Forelimb muscle (tissue), 1 donor: ENCODE results near the gene KCNMA1. TPM values are rescaled to one million over a fixed set of nuclear protein-coding genes. Genes with fewer than 3 reads are reported as not detected.

Experiments
- DNase-seq: peaks from one replicate; pipeline ENCODE4 v3.0.0-alpha.2; 2013; ENCODE audit warnings: low read depth
- polyA plus RNA-seq: library from polyadenylated mRNA; unstranded; fragments of 120-200 nt; gene quantifications from one replicate; pipeline ENCODE4 v1.2.1, GENCODE V29; 2013; ENCODE audit not compliant: insufficient read length

Gene KCNMA1
- polyA plus RNA-seq, 1 donor: 15.1 TPM

DNA sequence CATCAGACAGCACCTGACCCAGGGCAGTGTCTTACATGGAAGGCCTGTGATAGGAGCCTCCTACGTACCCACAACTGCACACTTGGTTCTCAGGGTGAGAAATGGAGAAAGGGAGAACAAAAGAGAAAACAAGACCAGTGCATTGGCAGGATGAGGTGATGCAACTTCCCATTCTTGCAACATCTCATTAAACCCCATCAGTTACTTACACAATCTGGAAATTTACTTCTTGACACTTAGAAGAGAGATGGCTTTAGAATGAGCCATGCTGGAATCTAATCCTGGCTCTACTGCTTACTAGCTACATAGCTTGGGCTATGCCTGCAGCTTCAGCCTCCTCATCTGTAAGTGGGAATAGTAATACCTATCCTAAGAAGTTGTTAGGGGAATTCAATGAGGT, 391.7 kb downstream of the KCNMA1 start:
- DNase-seq: no peak

DNA sequence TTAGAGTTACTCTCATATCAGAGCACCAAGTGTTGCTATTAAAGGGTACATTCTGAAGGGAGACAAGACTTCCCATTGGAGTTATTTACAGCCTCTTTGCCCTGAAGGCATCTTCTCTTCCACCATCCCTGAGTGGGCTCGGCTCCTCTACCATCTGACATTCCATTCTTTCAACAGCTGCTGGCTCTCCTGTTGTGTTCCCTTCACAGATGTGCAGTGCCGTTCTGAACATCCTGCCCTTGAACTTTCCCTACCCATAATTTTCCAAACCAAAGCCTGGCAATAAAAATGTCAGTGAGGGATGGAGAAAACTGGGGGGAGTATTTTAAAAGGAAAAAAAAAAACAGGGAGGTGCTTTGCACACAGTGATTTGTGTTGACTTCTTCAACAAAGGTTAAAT, 392.9 kb downstream of the KCNMA1 start:
- no peak for DNase-seq

DNA sequence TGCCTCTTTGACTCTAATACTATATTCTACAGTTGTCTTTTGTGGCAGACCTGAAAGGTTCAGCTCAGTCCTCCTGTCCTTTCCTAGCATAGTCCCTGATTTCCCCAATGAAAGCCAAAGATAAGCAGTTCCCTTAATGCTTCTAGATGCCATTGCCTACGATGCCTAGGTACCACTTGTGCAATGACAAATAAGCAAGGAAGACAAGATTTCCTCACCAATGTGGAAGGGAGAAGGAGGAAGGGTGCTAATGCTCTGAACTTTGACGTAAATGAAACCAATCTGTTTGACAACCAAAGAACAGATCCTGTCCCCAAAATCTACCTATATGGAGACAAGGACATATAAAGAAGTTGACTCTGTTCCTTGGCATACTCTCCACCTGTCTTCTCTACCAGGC, 393.3 kb downstream of the KCNMA1 start:
- no peak for DNase-seq

DNA sequence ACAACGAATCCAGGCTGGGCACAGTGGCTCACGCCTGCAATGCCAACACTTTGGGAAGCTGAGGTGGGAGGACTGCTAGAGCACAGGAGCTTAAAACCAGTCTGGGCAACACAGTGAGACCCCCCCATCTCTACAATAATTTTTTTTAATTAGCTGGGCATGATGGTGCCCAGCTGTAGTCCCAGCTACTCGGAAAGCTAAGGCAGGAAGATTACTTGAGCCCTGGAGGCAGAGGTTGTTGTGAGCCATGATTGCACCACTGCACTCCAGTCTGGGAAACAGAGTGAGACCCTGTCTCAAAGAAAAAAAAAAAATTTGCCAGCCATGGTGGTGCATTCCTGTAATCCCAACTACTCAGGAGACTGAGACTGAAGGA, 396.3 kb downstream of the KCNMA1 start:
- no peak for DNase-seq

DNA sequence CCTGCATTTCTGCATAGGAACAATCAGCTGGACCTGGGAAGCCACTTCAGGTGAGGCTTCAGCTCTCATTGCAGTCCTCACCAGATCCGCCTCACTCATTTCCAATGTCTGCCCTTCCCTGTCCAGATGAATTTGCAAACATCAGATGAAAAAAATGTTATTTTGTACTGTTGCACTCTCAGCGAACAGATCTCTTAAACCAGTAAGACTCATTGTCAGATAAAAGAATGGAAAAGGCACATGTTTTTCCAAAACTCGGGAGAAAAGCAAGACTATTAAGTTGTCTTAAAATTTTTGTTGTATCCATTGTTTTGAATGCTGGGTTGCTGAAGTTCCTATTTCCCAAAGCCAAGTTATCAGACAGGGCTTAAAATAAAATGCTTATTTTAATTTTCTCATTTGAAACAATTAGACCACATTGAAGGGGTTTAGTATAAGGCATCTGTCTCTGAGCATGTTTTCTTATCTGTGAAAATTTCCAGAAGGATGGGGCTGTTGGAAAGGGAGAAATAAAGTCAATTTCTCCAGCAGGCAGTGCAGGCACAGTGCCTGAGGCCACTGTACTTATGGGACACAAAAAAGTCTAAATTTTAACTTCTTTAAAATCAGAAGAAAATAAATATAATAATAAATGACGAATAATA, 396.8 kb downstream of the KCNMA1 start:
- DNase-seq: no peak

DNA sequence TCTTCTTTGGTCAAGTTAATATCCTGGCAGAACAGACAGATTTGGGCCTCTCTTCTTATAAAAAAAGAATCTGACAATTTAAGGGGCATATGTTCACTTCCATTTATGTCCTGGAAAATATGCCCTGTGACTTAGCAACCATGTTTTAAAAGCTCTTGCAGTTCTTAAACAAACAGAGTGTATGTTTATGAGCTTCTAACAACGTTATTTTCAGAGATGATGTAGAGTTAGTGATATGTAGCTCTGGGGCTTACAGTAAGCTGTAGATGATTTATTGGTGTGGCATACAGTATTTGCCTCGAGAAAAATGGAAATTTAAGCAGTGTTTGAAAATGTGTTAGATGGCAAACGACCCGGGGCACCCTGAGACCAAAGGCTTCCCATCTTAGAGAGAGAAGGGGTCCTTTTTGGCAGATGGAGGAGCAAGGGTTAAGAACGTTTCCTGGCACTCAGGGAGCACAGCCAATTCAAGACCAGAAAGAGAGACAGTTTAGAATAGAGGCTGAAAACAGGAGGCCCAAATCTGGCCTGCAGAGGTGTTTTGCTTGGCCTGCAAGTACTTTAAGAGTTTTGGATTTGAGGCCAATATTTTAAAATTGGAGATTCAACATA, 397.5 kb downstream of the KCNMA1 start:
- no peak for DNase-seq

DNA sequence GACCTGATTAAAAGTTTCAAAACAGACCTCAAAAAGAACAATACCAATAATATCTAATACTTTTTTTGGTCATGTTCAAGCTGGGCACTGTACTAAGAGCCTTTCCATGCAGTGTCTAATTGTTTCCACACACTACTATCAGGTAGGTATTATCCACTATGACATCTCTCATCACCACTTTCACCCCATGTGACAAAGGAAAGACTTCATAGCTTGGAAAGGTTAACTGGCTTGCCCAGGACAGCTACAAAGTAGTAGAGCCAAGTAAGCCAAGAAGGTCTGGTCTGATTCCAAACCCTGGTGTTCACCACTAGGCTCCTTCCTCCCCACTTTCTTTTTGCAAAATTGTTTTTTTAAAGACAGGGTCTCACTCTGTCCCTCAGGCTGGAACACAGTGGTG, 400.5 kb downstream of the KCNMA1 start:
- DNase-seq: no peak

DNA sequence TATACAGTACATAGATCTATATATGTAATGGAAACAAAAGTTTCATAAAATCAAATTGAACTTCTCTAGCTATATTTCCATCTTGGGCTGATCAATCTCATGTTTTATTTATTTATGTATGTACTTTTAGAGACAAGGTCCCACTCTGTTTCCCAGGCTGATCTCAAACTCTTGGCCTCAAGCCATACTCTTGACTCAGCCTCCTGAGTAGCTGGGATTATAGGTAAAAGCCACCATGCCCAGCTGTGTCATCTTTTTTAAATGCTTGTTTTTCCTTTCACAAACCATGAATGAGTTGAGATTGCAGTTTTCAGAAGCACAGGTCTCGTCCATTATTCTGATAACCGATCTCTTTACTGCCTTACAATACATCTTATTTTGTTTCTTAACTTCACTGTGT, 400.9 kb downstream of the KCNMA1 start:
- DNase-seq: no peak

DNA sequence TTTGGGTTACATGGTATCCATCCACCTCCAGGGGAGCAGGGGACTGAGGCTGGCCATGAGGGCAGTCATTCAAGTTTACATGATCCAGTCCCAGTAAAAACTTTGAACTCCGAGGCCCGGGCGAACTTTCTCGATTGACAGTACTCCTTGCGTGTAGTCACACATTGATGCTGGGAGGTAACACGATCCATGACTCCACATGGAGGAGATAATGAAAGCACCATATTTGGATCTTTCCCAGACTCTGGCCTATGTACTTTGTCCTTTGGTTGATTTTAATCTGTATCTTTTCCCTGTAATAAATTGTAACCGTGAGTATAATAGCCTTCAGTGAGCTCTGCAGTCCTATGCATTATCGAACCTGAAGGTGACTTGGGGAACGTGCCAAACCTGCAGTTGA, 401.6 kb downstream of the KCNMA1 start:
- no peak for DNase-seq

DNA sequence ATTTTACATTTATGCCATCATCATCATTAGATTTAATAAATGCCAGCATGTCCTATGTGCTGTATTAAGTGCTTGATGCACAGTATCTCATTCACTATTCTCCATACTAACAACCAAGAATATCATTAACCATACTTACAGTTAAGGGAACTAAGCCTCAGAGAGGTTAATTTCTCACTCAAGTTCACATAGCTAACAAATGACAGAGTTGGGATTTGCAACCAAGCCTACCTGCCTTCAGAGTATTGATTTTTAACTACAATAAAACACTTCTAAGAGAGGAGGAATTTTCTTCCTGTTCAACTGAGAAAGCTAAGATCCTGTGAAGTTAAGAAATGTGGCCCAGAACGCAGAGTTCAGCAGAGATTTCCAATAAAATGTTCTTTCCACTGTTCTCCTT, 403.0 kb downstream of the KCNMA1 start:
- no peak for DNase-seq

DNA sequence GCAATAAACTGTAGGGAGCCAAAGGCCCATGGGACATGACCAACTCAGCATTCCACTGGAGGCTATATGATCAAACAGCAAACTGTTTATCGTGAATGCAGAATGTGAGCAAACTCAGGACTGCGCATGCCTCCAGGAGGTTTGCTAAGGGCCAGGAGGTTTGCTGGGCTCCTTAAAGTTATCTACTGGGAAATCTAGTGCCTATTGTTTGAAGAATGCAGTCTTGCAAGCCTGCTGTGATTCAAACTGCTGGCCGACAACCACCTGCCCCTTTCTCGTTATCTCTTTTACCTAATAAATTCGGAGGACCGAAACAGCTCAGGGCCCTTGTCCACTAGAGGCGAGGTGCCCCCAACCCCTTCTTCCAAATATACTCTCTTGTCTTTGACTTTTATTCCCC, 404.1 kb downstream of the KCNMA1 start:
- DNase-seq: no peak

DNA sequence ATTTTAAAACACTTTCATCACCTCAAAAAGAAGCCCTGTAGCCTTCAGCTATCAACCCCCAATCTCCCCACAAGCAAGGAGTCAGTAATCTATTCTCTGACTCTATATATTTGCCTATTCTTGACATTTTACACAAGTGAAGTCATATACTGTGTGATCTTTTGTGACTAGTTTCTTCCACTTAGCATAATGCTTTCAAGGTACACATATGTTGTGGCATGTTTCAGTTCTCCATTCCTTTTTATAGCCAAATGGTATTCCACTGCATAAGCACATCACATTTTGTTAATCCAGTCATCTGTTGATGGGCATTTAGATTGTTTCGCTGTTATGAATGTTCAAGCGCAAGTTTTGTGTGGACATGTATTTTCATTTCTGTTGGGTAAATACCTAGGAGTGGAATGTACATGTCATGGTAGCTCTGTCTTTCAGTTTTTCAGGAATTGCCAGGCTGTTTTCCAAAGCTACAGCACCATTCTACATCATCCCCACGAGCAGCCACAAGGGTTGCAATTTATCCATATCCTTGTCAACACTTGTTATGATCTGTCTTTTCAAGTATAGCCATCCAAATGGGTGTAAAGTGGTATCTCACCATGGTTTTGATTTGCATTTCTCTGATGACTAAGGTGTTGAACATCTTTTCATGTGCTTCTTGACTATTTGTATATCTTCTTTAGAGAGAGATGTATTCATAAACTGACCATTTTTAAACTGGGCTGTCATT, 405.6 kb downstream of the KCNMA1 start:
- no peak for DNase-seq

DNA sequence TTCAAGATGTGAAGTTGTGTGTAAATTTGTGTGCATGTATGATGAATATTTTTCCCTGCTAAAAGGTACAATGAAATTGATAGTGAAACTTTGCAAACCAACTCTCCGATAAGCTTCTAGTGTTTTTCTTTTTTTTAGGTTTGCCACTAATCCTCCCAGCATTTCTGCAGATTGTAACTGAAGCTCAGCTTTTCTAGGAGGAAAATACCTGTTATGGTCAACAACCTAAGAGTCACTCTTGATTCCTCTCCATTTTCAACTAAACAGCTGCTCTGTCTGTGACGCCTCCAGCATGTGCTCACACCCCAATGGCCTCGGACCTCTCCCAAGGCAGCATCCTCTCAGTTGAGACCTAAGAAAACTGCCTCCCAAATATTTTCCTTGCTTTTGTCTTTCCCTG, 406.2 kb downstream of the KCNMA1 start:
- no peak for DNase-seq

DNA sequence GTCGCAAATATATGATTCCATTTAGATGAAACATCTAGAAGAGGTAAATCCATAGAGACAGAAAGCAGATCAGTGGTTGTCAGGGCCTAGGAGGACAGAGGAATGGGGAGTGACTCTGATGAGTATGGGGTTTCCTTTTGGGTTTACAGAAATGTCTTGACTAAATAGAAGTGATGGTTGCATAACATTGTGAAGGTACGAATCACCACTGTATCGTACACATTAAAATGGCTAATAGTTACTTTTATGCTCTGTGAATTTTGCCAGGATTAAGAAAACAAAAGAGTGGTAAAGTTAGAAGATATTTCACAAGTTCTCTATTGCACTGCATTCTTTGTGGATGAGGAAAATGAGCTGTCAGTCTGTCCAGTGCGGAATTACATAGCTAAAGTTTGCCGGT, 407.4 kb downstream of the KCNMA1 start:
- no peak for DNase-seq

DNA sequence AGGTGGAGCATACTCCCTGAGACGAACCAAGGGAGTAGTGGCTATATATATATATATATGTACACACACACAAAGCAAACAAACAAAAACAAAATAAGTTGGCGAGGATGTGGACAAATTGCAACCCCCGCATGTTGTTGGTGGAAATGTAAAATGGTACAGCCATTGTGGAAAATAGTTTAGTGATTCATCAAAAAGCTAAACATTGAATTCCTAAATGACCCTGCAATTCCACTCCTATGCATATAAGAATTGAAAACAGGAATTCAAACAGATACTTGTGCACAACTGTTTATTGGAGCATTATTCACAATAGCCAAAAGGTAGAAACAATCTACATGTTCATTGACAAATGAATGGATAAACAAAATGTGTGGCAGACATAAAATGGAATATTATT, 407.9 kb downstream of the KCNMA1 start:
- no peak for DNase-seq

DNA sequence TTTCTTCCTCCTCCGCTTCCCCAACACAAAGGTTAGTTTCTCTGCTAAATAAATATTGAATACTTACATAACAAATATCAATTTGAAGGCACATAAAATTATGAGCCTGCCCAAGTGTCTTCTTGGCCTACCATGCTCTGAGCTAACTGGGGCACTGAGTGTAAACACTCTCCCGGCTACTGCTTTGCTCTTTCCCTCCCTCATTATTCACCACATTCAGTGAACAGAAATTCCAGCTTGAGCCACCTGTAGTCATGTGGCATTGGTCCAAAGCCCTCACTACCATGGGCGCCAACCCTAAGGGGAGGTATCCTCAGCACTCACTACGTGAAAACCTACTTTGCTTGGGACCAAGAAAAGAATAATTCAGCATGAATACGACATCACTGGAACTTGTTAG, 409.0 kb downstream of the KCNMA1 start:
- no peak for DNase-seq

DNA sequence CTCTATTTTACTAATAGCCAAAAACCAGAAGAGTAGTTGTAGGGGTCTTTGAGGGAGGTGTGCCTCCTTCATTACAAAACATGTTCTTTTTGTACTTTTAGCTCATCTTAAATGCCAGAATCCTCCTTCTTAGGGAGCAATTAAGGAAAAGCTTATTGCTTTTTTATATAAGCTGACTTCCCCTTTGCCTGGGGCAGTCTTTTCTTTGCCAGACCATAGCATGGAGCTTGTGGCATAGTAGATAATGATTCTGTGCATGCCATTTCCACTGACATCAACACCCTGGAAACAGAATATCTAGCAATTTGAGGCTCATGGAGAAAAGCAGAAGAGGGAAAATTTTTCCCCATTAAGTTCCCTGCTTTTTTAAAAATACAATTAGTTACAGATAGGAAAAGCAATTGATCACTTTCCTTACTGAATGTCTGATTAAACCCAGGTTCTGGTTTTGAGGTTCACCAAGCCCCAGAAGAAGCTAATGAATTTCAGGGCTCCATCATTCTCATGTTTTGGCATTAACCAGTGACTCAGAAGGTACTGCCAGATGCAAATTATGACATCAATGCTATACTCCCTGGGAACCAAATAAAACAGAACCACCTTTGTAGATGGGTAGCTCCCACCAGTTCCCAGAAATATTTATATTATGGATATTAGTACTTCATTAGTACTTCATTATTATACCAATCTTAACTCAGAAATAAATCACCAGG, 410.6 kb downstream of the KCNMA1 start:
- no peak for DNase-seq

DNA sequence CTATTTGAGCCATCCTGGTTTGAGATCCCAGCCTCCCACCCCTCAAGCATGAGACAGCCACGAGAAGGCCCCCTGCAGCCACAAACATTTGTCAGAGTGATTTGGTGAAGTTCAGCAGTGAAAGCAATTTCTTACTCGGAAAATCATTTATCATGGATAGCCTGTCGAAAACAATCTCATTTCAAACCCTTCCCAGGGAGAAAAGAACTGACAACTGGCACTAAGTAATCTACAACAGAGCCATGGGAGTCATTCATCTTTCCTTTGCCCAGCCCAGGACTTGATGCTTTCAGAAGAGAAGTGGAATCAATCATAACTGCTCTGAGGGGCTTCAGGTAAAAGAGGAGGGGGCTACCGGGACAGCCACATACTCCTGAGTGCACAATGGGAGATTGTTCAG, 411.2 kb downstream of the KCNMA1 start:
- DNase-seq: no peak

DNA sequence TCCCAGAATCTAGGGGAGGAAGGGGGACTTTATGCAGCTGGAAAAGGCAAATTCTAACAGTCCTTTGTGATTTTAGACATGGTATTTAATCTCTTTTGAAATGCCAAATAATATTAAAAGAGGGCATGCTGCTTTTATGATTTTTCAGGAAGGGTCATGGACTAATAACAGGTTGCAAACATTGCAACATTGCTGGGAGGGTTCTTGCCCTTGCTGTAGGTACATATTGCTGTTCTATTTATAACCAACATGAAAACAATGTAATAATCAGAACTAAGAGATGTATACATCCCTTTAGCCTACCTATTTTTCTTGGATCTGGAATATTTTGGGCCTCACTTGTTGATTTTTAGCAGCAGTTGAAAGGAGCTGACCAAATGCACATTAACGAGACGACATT, 411.6 kb downstream of the KCNMA1 start:
- DNase-seq: no peak

DNA sequence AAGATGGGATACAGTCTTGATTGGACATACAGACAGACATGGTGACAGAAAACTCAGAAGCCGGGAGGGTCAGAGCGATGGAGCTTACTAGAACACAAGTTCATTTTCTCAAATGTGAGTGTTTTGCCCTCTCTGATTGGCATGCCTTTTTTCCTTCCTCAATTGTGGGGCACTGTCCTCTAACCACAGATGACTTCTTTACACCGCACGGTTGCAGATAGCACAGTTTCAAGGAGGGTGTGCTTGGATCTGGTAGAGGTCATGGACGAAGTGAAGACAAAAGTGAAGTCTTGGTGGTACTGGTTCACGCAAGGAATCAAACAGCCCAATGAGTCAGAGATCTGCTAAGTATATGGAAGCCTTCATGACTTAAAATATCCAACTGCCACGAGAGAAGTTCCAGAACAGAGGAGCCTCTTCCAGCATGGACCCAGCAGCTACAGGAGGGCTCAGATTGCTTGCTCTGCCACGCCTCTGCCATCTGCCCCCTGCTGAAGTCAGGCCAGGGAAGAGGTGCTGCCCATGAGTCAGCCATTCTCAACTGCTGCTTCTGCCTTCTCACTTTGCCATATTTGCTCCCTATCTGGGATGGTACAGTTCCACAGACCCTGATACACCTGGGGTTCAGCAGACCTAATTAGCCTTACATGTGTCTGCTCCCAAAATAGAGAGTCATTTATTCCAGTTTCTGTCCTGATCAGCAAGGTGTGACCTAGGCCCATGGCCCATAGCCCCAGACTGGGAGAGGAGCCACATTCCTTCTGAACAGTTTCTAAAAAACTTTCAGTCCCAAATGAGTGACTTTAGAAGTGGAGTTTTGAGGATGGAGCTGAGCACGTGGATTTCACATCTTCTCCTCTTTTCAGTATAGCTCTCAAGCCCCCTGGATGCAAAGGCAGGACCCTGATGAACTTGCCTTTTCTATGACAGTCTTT, 413.8 kb downstream of the KCNMA1 start:
- DNase-seq: no peak

DNA sequence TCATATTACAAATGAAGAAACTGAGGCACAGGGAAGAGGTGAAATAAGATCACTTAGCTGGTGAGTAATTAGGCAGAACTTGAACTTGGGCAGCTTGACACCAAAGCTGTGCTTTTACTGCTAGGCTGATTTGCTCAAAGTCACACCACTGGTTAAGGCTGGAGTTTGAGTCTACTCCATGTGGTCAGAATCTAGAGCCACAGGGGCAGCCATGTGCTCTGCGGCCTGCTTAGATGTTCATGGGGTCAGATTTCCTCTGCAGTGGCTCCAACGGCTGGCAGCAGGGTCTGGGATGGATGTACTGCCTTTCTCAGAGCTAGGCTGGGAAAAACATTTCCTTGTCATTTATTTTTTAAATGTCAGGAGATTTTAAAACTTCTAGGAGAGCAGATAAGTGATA, 417.5 kb downstream of the KCNMA1 start:
- DNase-seq: no peak

DNA sequence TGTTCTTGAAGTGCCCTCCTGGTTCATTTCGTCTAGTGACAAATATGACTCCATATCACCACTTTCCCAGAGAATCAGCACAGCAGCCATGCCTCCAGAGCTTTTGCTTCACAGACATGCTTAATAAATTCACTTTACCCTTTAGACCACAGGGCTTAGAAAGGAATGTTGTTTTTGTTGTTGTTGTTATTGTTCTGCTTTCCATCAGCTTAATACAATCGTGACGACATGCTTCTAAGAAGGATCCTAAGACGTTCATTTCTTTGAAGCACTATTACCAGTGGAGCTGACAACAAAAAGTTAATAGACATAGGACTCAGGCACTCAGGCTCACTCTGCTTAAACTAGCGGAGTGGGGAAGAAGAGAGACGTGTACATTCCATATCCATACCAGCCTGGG, 418.6 kb downstream of the KCNMA1 start:
- DNase-seq: no peak
